Epithelial cell of prostate (primary cell): ENCODE measurements around the gene TAS2R41.
A peak's percentile ranks its signal among the peaks of the same experiment; 100 is the strongest.

ENCODE experiments used
- DNase-seq: peaks from one replicate; pipeline ENCODE4 v3.0.0-alpha.2; 2011; ENCODE audit warnings: low read depth, low spot score
- H3K27ac ChIP-seq: fragments of 450-650 bp; 2 replicates; pipeline ENCODE4 v1.5.1; 2017; ENCODE audit warnings: mild to moderate bottlenecking

TAS2R41 gene

DNA sequence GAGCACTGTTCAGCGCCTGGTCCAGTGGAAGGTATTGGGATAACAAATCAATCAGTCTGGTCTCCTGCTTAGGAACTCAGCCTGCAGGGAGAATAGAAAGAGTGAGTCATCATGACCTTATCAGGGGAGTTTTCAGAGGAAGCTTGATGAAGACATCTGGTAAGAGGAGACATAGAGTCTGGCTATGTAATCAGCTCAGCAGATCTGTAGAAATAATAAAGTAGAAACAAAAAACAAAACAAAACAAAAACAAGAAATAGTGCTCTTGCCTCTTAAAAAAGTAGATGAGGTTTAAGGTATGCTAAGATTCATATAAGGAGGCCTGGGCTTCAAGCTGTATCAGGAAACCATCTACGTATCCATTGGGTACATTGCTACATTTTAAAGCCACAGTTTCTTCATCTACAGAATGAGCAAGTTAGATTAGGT lies 14.4 kb downstream of the TAS2R41 start:
- peak; percentile 27 for DNase-seq
- H3K27ac ChIP-seq, result no peak overlapping the region

DNA sequence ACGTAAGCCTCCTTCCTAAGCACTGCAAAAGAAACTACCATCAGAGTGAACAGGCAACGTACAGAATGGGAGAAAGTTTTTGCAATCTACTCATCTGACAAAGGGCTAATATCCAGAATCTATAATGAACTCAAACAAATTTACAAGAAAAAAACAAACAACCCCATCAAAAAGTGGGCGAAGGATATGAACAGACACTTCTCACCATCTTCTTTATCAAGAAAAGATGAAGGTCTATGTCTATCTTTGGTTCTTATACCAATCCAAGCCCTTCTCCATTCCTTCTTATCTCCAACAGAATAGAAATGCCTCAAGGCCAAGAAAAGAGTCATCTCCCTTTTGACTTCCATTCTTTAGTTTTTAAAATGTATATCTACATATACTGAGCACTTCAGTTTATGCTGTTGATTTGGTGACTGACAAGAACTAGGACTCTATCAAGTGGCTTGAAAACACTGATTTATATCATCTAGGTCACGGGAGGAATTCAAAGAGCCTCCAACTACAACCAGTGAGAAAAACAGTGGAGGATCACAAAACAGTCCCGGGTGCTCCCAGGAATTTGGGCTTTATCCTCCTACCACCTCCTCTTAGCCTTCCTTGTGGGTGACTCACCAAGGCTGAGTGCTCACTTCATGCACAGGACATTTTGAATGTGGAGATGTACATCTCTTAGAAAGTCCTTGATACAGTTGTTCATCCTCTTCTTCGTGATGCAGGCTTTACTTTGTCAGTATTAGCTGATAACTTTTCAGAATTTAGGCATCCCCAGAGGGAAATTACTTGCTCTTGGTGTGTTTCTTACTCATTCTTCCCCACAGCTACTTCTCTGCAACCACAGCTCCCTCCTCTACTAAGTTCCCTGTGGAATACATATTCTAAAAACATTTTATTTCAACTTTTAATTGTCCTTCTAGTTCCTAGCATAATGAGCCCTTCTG lies 15.4 kb downstream of the TAS2R41 start:
- H3K27ac ChIP-seq, result no peak overlapping the region
- DNase-seq, result no peak

DNA sequence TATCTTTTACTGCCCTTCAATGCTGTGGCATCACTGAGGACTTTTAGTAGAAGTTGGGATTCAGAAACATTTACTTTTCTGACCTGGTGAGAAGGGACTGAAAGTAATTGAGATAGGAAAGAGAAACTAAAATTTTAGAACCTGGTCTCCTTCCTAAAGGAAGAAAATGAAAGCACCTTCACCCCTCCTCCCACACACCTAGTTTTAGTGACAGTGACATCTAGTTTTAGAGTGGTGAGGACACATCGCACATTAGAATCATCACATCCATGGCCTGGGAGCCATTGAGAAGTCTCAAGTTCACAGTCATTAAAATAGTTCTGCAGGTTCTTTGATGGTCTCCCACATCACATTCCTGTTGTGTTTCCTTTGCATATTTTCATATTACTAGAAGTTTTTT lies 16.1 kb downstream of the TAS2R41 start:
- no peak overlapping the region for H3K27ac ChIP-seq

DNA sequence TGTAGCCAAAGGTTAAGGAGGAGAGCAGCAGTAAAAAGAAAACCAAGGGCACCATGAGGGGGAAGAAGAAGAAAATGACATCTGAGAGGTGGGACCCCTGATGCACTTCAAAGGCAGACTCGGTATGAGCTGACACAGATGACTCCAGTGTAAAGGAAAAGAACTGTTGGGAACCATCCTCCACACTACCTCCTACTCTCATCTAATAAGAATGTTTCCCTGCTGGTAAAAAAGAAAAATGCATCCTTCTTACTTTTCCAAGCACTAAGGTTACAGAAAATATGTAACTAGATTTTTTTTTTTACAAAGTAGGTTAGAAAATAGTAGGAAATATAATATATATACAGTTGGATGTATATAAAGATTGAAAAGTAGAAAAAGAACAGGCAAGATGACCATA lies 16.9 kb downstream of the TAS2R41 start:
- no peak overlapping the region for H3K27ac ChIP-seq
- no peak for DNase-seq

More for the DNA sequence above, 16.1 kb downstream of the TAS2R41 start:
- DNase-seq, result no peak

DNA sequence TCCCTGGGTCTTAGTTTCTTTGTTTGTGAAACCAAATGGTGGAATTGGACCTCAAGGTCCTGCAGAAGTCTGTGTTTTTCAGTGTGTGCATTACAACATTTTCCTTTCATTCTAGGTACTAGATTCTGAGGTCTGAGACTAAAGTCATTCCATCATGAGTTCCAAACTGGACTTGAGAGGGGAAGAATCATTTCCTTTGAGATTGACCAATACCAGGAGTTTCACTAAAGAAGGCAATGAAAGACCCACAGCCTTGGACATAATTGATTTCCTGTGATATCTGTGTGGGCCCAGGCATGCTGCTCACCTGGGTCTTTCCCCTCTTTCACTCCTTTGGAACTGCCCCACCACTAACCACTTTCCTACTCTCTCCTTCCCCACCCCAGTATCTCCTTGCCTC lies 18.2 kb downstream of the TAS2R41 start:
- no peak overlapping the region for H3K27ac ChIP-seq
- no peak for DNase-seq

DNA sequence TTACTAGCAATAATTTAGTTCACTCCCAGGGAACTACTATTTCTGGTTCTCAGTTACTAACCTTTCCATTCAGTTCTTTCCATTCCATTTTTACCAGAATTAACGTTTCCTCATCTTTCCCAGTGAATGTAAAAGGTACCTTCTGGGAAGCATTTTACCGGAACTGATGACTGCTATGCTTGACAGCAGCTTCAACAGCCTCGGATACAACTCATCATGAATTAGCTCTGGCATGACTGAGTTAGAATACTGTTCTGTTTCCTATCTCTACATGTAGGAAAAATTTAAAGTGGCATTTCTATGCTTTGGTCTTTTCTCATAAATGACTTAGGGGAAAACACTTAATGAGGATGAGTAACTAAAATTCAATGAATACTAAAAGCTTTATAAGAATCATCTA lies 18.6 kb downstream of the TAS2R41 start:
- DNase-seq, result no peak
- H3K27ac ChIP-seq, result no peak overlapping the region

DNA sequence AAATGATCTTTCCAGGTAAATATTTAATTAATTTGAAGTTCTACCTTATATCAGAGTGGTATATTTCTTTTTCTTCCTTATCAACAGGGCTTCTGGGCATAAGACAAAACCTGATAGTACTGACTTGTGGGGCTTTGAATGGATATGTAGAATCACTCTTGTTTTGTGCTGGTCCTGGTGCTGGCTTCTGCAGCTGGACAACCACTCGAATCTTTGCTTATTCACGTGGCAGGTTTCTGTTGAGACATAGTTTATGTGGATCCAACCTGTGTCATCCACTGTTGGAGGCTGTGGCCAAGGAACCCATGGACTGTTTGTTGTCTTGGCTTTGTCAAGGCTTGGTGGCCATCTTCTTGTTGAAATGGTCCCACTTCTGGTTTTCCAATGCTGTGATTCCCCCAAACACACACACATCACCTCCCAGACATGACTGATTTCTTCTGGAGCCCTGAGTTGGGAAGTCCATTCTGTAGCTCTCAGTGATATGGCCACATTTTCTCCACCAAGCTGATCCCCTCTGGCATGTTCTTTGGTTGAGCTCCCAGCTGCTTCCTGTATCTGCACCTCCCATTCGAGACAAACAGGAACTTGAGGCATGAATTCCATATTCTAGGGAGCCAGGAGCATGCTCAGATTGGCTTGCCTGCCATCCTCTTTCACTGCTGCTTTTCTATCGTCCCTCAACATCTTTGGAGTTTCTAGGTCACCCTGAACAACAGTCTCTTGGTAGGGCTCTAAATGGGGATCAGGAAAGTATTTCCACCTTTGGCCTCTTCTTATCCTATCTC lies 19.5 kb downstream of the TAS2R41 start:
- no peak for DNase-seq
- H3K27ac ChIP-seq, result no peak overlapping the region

DNA sequence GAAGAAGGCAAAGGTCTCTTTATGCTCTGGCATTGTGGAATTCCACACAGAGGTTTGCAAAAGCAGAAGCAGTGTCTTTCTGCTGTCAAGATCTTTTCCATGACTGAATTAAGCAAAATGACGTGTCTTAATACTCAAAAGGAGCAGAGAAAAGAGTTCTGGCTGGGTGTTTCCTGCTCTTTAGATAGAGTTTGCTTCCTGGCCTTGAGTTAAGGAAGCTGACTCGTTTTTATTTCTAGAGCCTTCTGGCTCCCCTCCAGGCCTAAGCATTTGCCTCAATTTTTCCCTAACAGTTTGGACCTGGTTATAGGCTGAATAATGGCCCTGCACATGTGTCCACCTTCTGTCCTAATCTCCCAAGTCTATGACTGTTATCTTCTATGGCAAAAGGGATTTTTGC lies 21.6 kb downstream of the TAS2R41 start:
- no peak overlapping the region for H3K27ac ChIP-seq
- DNase-seq, result no peak

DNA sequence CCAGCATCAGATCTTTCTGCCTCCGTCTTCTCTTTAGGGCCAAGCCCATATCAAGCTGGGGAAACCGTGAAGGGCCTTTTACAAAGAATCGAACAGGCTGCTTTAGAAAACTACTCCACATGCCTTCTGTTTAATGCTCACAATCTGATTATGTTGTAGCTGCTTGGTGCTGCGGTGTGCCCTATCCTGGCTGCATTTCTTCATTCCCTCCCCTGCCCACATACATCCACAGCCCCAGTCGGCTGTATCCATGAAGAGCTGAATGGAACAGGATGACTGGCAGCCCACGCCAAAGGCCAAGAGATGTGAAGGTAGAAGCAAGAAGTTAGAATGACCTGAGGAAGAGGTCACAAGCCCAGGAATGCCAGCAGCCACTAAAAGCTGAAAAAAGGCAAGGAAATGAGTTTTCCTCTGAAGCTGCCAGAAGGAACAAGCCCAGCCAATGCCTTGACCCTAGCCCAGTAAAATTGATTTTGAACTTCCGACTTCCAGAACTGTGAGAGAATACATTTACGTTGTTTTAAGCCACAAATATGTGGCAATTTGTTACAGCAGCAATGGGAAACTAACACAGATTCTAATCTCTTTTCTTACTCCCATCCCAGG lies 22.2 kb downstream of the TAS2R41 start:
- H3K27ac ChIP-seq, result no peak overlapping the region
- DNase-seq, result no peak

DNA sequence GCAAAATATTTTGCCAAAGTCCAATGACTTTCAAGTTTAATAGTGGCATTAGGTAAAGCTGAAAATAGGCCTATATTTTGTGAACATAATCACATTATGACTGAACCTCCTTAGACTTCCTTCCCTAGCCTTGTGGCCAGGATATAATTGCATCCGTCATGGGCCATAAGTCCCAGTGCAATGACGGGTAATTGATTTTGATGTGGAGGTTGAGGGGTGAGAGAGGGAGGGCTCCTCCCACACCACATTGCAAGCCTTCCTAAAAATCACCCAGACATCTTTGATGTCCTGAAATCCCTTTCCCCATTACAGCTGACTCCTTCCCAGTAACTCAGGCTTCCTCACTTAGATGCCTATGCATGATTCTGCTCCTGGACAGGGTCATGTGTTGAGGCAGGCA lies 25.6 kb downstream of the TAS2R41 start:
- H3K27ac ChIP-seq, result no peak overlapping the region
- DNase-seq, result no peak

DNA sequence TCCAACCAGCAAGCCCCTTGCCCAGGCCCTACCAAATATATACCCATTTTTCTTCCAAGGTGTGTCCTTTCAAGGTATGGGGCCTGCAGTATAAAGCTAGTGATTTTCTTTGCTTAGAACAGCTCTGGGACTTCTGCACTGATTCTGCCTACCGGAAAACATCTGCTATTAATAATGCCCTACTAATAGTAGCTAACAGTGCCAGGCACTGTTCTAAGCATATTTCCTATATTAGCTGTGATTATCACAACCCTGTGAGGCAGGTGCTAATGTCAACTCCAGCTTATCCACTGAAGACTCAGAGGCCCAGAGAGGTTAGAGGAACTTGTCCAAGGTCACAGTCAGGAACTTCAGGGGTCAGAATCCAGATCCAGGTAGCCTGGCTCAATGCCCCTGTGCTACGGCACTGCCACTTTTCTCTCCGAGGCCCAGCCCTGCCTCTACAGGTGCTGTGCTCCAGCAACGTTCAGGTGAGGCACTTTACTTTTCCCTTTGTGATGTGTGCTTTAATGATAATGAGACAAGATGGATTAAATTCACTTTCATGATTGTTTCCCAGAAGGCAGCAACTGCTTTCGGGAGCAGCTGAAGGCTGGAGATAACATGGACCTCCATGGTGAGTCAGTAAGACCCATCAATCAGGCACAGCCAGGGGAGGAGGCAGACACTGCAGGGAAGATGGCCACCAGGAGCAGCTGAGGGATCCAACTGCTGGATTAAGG lies 26.7 kb downstream of the TAS2R41 start:
- DNase-seq, result no peak
- H3K27ac ChIP-seq, result no peak overlapping the region

DNA sequence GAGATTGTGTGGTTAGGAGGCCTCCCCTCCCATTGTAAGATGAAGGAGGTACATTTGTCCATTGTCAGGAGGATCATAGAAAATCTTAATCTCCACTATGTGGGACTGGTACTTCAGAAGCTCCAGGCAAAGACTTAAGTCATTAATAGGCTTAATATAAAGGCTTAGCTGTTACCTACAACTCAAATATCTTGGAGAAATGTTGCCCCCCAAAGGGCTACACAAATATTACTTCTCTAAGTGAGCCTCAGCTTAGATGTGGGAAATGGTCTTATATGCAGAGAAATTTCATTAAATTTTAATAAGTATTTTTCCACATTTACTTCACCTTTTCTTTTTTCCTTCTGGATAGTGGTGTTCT lies 27.2 kb downstream of the TAS2R41 start:
- DNase-seq, result no peak
- no peak overlapping the region for H3K27ac ChIP-seq

DNA sequence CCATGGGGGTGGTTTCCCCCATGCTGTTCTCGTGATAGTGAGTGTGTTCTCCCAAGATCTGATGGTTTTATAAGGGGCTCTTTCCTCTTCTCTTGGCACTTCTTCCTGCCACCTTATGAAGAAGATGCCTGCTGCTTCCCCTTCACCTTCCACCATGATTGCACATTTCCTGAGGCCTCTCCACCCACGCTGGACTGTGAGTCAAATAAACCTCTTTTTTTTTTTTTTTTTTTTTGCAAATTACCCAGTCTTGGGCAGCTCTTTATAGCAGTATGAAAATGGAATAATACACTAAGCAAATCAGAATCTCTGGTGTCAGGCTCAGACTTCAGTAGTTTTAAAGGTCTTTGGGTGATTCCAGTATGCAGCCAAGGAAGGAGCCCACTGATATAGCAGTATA lies 28.2 kb downstream of the TAS2R41 start:
- no peak overlapping the region for H3K27ac ChIP-seq
- DNase-seq, result no peak

DNA sequence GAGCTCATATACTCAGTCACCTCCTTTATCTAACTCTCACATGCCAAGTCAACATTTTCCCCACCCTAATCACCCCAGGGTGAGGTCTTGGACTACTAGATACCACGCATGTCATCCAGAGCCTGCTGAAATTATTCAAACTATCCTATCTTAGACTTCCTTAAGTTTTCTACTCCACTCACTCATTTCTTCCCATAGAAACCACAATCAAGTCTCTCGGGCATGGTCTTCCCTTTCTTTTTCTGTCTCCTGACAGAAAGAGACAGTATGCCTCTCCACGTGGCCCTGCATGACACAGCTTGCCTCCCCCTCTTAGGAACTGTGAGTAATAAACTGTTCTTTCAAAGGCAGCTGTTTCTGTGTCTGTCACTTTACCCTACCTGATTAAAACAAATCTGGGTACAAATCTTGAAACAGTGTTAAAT lies 29.4 kb downstream of the TAS2R41 start:
- H3K27ac ChIP-seq, result no peak overlapping the region
- no peak for DNase-seq

DNA sequence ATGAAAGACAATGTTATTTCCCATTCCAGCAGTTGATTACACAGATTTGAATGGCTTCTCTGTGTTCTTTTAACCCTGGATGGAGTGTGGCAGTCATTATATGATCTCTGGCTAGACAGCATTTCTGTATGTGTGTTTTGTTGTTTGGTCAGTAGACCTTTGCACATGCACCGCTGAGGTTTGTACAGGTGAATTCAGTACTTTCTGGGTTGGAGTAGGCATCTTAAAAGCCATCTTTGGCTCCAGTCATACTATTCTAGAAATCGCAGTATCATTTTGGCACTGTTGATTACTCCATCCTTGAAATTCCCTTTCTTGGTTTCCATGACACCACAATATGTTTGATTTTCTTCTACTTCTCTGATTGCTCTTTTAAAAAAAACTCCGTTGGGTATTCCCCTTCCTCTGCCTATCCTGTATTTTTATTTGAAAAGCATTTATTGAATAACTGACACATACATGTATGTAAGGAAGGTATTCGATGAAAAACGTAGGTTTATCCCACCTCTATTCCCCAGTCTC lies 29.9 kb downstream of the TAS2R41 start:
- no peak overlapping the region for H3K27ac ChIP-seq
- no peak for DNase-seq

DNA sequence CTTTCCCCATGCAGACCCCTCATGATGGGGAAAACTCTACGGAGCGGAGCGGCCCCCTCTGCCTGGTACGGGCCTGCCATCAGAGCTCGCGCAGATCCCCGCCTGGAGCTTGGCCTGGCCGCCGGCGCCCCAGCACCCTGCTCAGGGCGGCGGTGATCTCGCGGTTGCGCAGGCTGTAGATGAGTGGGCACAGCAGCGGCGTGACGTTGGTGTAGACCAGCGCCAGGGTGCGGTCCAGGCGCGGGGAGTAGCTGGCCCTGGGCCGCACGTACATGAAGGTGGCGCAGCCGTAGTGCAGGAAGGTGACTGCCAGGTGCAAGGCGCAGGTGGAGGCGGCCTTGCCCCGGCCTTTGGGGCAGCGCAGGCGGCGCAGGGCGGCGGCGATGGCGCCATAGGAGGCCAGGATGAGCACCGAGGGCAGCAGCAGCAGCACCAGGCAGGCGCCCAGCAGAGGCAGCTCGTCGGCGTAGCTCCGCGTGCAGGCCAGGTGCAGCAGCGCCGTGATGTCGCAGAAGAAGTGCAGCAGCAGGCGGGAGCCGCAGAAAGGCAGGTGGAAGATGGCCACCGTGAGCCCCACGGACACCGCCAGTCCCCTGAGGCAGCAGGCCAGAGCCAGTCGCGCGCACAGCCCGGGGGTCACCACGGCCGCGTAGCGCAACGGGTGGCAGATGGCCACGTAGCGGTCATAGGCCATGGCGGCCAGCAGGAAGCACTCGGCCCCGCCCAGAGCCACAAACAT lies 33.4 kb downstream of the TAS2R41 start:
- no peak overlapping the region for H3K27ac ChIP-seq

DNA sequence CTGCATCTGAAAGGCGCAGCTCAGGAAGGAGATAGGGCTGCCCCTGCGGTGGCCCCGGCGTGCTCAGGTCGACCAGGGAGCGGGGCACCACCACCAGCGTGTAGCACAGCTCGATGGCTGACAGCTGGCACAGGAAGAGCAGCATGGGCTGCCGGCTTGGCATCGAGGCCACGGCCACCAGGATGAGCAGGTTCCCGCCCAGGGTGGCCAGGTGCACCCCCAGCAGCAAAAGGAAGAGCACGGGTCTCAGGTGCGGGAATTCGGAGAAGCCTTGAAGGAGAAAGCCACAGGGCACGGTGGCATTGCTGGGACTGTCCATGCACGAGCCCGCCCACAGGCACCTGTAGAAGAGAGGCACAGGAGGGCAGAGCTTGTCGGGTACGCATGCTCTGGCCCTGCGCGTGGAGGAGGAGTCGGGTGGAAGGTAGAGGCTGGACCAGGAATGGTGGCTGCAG lies 33.9 kb downstream of the TAS2R41 start:
- no peak overlapping the region for H3K27ac ChIP-seq
- DNase-seq, result no peak

More for the DNA sequence above, 33.4 kb downstream of the TAS2R41 start:
- DNase-seq, result no peak

DNA sequence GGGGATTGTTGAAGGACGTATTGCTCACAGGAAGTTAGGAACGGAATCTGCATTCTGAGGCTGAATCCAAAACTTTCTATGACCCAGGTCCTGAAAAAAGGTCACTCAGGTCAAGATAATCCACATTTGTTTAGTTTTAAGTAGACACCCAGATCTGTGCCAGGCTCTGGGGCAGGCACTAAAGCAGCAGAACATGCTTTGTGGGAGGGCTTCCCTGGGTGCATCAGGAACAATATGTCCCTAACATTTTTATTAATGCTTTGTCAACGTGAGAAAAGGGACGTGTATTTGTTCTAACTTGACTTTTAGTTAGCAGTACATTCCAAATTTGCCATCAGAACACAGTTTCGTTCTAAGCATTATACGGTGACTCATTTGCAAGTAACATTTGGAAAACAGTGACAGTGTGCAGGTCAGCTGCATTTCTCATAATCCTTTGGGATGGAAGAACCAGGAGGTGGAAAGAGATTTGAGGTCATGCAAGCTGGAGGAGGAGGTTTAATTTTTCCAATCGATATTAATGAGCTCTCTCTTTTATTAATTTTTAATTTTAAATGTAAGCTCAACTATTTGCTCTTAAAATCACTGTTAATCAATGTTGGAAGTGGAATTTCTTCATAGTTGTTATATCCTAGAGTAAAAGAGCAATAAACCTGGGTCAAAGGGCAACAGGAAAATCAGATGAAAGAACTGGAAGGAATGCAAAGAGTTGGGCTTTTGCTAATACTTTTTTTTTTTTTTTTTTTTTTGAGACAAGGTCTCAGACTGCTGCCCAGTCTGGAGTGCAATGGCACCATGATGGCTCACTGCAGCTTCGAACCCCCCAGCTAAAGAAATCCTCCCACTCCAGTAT lies 35.0 kb downstream of the TAS2R41 start:
- H3K27ac ChIP-seq, result peak overlapping the region; percentile 28
- no peak for DNase-seq
